CD4-positive, alpha-beta T cell treated with Interleukin-12 subunit alpha and Interleukin-12 subunit beta, for 1 hour (primary cell): ENCODE measurements around the gene AP3M1.
"Not testable (repeated sequence)": the region's sequence is repeated elsewhere in the genome, so short reads cannot be mapped to it uniquely, and the experiment has no call there.

Experiments
- DNase-seq: peaks from one replicate; pipeline ENCODE4 v3.0.0-alpha.2; 2020

The AP3M1 gene

GRCh38 chr10:74163319-74164068 is 12.9 kb upstream of the AP3M1 start:
- no peak for DNase-seq

GRCh38 chr10:74160013-74160412 is 9.4 kb upstream of the AP3M1 start:
- DNase-seq: no peak

GRCh38 chr10:74156919-74157289 is 6.3 kb upstream of the AP3M1 start:
- DNase-seq: no peak

- DNase-seq: no peak
Observed at GRCh38 chr10:74153676-74154075, 3.0 kb upstream of the AP3M1 start.

- DNase-seq: no peak
Observed at GRCh38 chr10:74153123-74153522, 2.5 kb upstream of the AP3M1 start.

- DNase-seq: no peak
Observed at GRCh38 chr10:74151879-74152722, 1.5 kb upstream of the AP3M1 start.

GRCh38 chr10:74150990-74151878 is 606 bp upstream of the AP3M1 start, which contains the start of gene ADK:
Gene ADK, plus strand, starts transcription at chr10:74151221. Its CDS starts 58 bp downstream, at chr10:74151279.
- DNase-seq: peak; percentile 100

- DNase-seq: not testable (repeated sequence)
Observed at GRCh38 chr10:74146980-74147379, 3.6 kb downstream of the AP3M1 start.

GRCh38 chr10:74145133-74145532 is 5.5 kb downstream of the AP3M1 start:
- DNase-seq: no peak

- no peak for DNase-seq
Observed at GRCh38 chr10:74140553-74140952, 10.1 kb downstream of the AP3M1 start.

- no peak for DNase-seq
Observed at GRCh38 chr10:74139981-74140380, 10.6 kb downstream of the AP3M1 start.

GRCh38 chr10:74138596-74138995 is 12.0 kb downstream of the AP3M1 start:
- DNase-seq: not testable (repeated sequence)

- no peak for DNase-seq
Observed at GRCh38 chr10:74137992-74138391, 12.6 kb downstream of the AP3M1 start.

GRCh38 chr10:74135452-74135851 is 15.2 kb downstream of the AP3M1 start:
- DNase-seq: no peak

- no peak for DNase-seq
Observed at GRCh38 chr10:74133923-74134820, 16.5 kb downstream of the AP3M1 start.

GRCh38 chr10:74123081-74123480 is 27.5 kb downstream of the AP3M1 start:
- no peak for DNase-seq

GRCh38 chr10:74122060-74122459 is 28.6 kb downstream of the AP3M1 start:
- DNase-seq: no peak

GRCh38 chr10:74121368-74121767 is 29.3 kb downstream of the AP3M1 start:
- DNase-seq: no peak

- DNase-seq: no peak
Observed at GRCh38 chr10:74120911-74121310, 29.7 kb downstream of the AP3M1 start.

GRCh38 chr10:74118804-74119203 is 31.8 kb downstream of the AP3M1 start:
- DNase-seq: no peak

GRCh38 chr10:74117738-74118137 is 32.9 kb downstream of the AP3M1 start:
- DNase-seq: no peak

GRCh38 chr10:74114041-74114448 is 36.6 kb downstream of the AP3M1 start:
- DNase-seq: no peak
